ENCODE results near the gene ANKS1B. TPM values are rescaled to one million over a fixed set of nuclear protein-coding genes. Genes with fewer than 3 reads are reported as not detected.

The ANKS1B gene
- total RNA-seq, 1 experiment from 2014 or later, result 5.8 TPM

DNA sequence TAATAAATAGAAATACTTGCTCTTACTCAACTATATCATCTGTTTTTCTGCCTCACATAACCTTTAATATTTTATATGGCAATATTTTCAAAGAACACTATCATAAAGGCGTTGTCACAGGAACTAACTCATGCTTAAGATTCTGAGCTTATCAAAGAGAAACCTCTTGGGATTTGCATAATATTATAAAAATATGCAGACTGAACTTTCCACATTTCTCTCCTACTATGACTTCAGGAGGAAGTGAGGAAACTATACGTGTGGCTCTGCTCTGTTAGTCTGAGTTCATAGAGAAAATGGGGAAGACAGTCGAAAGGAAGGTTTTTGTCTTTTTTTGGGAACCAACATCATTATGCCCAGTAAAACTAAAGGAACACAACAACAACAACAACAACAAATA is 212.5 kb downstream of the ANKS1B start (continued):
- TF ChIP-seq, protein P1, sequence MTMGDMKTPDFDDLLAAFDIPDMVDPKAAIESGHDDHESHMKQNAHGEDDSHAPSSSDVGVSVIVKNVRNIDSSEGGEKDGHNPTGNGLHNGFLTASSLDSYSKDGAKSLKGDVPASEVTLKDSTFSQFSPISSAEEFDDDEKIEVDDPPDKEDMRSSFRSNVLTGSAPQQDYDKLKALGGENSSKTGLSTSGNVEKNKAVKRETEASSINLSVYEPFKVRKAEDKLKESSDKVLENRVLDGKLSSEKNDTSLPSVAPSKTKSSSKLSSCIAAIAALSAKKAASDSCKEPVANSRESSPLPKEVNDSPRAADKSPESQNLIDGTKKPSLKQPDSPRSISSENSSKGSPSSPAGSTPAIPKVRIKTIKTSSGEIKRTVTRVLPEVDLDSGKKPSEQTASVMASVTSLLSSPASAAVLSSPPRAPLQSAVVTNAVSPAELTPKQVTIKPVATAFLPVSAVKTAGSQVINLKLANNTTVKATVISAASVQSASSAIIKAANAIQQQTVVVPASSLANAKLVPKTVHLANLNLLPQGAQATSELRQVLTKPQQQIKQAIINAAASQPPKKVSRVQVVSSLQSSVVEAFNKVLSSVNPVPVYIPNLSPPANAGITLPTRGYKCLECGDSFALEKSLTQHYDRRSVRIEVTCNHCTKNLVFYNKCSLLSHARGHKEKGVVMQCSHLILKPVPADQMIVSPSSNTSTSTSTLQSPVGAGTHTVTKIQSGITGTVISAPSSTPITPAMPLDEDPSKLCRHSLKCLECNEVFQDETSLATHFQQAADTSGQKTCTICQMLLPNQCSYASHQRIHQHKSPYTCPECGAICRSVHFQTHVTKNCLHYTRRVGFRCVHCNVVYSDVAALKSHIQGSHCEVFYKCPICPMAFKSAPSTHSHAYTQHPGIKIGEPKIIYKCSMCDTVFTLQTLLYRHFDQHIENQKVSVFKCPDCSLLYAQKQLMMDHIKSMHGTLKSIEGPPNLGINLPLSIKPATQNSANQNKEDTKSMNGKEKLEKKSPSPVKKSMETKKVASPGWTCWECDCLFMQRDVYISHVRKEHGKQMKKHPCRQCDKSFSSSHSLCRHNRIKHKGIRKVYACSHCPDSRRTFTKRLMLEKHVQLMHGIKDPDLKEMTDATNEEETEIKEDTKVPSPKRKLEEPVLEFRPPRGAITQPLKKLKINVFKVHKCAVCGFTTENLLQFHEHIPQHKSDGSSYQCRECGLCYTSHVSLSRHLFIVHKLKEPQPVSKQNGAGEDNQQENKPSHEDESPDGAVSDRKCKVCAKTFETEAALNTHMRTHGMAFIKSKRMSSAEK (CRISPR knock-in tag; IDR thresholded peaks at IDR 0.05; ENCODE audit: borderline replicate concordance), result no peak

DNA sequence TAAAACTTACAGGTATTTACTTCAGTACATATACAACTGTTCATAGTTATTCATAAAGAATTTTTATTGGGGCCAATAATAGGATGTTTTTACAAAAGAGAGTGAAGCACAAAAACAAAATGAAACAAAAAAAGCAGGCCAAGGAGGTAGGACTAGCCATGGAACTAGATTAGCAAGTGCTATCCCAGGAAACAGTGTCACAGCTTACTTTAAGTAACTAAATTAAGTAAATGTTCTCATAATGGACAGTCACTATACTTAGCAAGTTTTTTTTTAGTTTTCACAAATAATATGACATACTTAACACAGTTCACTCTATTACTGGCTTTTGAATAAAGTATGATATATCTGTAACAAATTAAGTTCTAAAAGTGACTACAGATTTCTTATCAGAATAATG is 213.1 kb downstream of the ANKS1B start:
- no peaks in the 10 kb centered on the region for H3K36me3 Mint-ChIP-seq
- ChIA-PET CTCF (interaction anchor here (0.6 kb wide), 1 partner anchor 77 kb away, joined by 3 read pairs; no protein-coding TSS in a partner anchor), POLR2A (no interaction called here)
- ATAC-seq (no peak), DNase-seq (ENCODE audit: low spot score) (no peak)
- TF ChIP-seq, protein P2, sequence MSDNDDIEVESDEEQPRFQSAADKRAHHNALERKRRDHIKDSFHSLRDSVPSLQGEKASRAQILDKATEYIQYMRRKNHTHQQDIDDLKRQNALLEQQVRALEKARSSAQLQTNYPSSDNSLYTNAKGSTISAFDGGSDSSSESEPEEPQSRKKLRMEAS (CRISPR knock-in tag; IDR thresholded peaks at IDR 0.05), result no peak
- TF ChIP-seq JUN (CRISPR knock-in tag; IDR thresholded peaks at IDR 0.05) (no peak), RELA (CRISPR knock-in tag; IDR thresholded peaks at IDR 0.05; ENCODE audit: borderline replicate concordance) (no peak), ZNF671 (CRISPR knock-in tag; IDR thresholded peaks at IDR 0.05) (no peak), ZNF416 (CRISPR knock-in tag; IDR thresholded peaks at IDR 0.05) (no peak), ZNF423 (CRISPR knock-in tag; IDR thresholded peaks at IDR 0.05) (no peak), CBFB (CRISPR knock-in tag; IDR thresholded peaks at IDR 0.05; ENCODE audit: low read depth) (no peak)
- TF ChIP-seq, protein P3, sequence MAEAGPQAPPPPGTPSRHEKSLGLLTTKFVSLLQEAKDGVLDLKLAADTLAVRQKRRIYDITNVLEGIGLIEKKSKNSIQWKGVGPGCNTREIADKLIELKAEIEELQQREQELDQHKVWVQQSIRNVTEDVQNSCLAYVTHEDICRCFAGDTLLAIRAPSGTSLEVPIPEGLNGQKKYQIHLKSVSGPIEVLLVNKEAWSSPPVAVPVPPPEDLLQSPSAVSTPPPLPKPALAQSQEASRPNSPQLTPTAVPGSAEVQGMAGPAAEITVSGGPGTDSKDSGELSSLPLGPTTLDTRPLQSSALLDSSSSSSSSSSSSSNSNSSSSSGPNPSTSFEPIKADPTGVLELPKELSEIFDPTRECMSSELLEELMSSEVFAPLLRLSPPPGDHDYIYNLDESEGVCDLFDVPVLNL (CRISPR knock-in tag; IDR thresholded peaks at IDR 0.05; ENCODE audit: borderline replicate concordance, low read depth), result no peak
- TF ChIP-seq, protein P4, sequence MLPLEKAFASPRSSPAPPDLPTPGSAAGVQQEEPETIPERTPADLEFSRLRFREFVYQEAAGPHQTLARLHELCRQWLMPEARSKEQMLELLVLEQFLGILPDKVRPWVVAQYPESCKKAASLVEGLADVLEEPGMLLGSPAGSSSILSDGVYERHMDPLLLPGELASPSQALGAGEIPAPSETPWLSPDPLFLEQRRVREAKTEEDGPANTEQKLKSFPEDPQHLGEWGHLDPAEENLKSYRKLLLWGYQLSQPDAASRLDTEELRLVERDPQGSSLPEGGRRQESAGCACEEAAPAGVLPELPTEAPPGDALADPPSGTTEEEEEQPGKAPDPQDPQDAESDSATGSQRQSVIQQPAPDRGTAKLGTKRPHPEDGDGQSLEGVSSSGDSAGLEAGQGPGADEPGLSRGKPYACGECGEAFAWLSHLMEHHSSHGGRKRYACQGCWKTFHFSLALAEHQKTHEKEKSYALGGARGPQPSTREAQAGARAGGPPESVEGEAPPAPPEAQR (CRISPR knock-in tag; IDR thresholded peaks at IDR 0.05), result no peak
- TF ChIP-seq, protein P5, sequence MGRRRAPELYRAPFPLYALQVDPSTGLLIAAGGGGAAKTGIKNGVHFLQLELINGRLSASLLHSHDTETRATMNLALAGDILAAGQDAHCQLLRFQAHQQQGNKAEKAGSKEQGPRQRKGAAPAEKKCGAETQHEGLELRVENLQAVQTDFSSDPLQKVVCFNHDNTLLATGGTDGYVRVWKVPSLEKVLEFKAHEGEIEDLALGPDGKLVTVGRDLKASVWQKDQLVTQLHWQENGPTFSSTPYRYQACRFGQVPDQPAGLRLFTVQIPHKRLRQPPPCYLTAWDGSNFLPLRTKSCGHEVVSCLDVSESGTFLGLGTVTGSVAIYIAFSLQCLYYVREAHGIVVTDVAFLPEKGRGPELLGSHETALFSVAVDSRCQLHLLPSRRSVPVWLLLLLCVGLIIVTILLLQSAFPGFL (CRISPR knock-in tag; IDR thresholded peaks at IDR 0.05; ENCODE audit: borderline replicate concordance), result no peak
- no peak overlapping the region for H3K4me3 Mint-ChIP-seq
- H3K27ac Mint-ChIP-seq, result no peak overlapping the region
- no peaks in the 10 kb centered on the region for H3K9me3 Mint-ChIP-seq
- H3K4me1 Mint-ChIP-seq, result peaks cover 11% of the 10 kb centered on the region
- no peaks in the 10 kb centered on the region for H3K27me3 Mint-ChIP-seq (ENCODE audit: low read depth)

DNA sequence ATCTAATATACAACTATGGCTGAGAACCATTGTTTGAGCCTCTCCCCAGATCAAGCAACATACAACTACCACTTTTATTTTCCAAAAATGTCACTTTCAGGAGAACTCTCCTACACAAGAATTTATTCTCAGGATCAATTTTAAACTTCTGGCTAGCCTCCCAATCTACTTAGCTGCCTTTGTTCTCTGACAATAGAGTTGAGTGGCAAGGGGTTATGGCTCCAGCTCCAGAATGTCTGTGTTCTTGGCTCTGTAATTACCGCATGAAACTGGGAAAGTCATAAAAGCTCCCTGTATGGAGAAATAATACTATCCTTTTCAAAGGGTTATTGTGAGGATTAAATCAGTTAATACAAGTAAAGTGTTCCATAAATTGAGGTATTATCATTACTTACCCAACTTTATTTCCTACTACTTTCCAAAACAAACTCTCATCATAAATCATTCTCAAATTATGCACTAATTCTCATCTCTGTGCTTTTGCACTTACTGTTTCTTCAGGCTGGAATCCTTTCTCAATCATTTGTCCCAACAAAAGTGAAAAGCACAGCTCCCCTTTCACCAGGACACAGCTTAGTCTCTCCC is 215.2 kb downstream of the ANKS1B start:
- no peaks in the 10 kb centered on the region for H3K27me3 Mint-ChIP-seq (ENCODE audit: low read depth)
- CTCF ChIA-PET, result interaction anchor here (0.6 to 3.2 kb wide), 4 partner anchors 8 to 387 kb away, joined by 3 to 30 read pairs (median 12); no protein-coding TSS in a partner anchor
- peak overlapping the region; percentile 92; the same call in 1 of the 2 replicates for H3K27ac Mint-ChIP-seq
- TF ChIP-seq ZNF317 (CRISPR knock-in tag; IDR thresholded peaks at IDR 0.05; ENCODE audit: borderline replicate concordance, low read depth) (no peak), SMAD4 (CRISPR knock-in tag; IDR thresholded peaks at IDR 0.05) (no peak), ZNF121 (CRISPR knock-in tag; IDR thresholded peaks at IDR 0.05) (no peak), MYBL2 (CRISPR knock-in tag; IDR thresholded peaks at IDR 0.05) (no peak), SMAD3 (CRISPR knock-in tag; IDR thresholded peaks at IDR 0.05; ENCODE audit: borderline replicate concordance) (no peak), ZNF396 (CRISPR knock-in tag; IDR thresholded peaks at IDR 0.05; ENCODE audit: borderline replicate concordance) (no peak), NFE2L1 (CRISPR knock-in tag; IDR thresholded peaks at IDR 0.05) (no peak), NR2C2 (CRISPR knock-in tag; IDR thresholded peaks at IDR 0.05) (no peak), GABPB1 (CRISPR knock-in tag; IDR thresholded peaks at IDR 0.05) (no peak), NR1H2 (CRISPR knock-in tag; IDR thresholded peaks at IDR 0.05) (no peak)
- TF ChIP-seq, protein P5 (CRISPR knock-in tag; IDR thresholded peaks at IDR 0.05; ENCODE audit: borderline replicate concordance), result no peak
- TF ChIP-seq, protein P6, sequence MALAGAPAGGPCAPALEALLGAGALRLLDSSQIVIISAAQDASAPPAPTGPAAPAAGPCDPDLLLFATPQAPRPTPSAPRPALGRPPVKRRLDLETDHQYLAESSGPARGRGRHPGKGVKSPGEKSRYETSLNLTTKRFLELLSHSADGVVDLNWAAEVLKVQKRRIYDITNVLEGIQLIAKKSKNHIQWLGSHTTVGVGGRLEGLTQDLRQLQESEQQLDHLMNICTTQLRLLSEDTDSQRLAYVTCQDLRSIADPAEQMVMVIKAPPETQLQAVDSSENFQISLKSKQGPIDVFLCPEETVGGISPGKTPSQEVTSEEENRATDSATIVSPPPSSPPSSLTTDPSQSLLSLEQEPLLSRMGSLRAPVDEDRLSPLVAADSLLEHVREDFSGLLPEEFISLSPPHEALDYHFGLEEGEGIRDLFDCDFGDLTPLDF (CRISPR knock-in tag; IDR thresholded peaks at IDR 0.05), result no peak

More for the DNA sequence above, 215.2 kb downstream of the ANKS1B start:
- no peaks in the 10 kb centered on the region for H3K9me3 Mint-ChIP-seq
- DNase-seq (ENCODE audit: low spot score), result no peak
- H3K4me1 Mint-ChIP-seq, result peaks cover 11% of the 10 kb centered on the region
- ATAC-seq, result no peak
- POLR2A ChIA-PET, result no interaction called here
- no peak overlapping the region for H3K4me3 Mint-ChIP-seq
- no peaks in the 10 kb centered on the region for H3K36me3 Mint-ChIP-seq
